Stimulated activated CD8-positive, alpha-beta memory T cell treated with anti-CD3 and anti-CD28 coated beads, Interleukin-4, amount 100 ng/mL, for 1 hour (primary cell): ENCODE results near the gene MAD1L1.
"Not testable (repeated sequence)": the region's sequence is repeated elsewhere in the genome, so short reads cannot be mapped to it uniquely, and the experiment has no call there.

ENCODE experiments used
- DNase-seq, 2 donors: peaks; one replicate each; pipeline ENCODE4 v3.0.0-alpha.2; 2020; ENCODE audit warnings: low read depth in 2 of 2, low spot score in 1 of 2

MAD1L1 gene

DNA sequence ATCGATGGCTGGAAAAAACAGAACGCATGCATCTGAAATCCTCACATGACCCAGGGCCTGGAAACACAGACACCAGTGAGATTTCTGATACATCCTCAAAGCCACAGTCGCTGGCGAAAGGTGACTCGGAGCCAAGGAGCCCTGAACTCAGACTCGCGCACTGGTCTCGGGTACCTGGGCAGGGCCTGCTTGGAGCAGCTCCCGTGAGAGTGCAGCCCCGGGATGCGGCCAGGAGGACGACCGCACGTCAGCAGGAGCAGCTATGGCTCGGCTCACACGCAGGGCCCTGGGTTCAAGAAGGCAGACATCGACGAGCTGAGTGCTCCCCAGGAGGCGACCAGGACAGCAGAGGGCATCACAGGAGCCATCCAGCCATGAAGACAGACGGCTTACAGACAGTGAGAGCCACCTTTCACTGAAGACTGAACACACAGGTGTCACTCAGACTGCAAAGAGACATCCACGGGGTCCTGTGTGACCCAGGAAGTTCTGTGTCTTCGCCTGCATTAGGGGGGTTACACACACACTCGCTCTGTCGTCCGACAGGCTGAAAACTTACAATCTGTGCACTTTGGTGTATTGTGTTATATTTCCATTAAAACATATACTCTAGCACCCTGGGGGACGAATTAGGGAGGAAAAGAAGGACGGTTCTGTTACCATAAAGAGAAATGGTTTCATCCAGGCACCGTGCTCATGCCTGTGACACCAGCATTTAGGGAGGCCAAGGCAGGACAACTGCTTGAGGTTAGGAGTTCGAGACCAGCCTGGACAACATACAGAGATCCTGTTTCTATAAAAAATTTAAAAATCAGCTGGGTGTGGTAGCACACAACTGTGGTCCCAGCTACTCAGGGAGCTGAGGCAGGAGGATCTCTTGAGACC is 227.7 kb downstream of the MAD1L1 start:
- DNase-seq: no peak

DNA sequence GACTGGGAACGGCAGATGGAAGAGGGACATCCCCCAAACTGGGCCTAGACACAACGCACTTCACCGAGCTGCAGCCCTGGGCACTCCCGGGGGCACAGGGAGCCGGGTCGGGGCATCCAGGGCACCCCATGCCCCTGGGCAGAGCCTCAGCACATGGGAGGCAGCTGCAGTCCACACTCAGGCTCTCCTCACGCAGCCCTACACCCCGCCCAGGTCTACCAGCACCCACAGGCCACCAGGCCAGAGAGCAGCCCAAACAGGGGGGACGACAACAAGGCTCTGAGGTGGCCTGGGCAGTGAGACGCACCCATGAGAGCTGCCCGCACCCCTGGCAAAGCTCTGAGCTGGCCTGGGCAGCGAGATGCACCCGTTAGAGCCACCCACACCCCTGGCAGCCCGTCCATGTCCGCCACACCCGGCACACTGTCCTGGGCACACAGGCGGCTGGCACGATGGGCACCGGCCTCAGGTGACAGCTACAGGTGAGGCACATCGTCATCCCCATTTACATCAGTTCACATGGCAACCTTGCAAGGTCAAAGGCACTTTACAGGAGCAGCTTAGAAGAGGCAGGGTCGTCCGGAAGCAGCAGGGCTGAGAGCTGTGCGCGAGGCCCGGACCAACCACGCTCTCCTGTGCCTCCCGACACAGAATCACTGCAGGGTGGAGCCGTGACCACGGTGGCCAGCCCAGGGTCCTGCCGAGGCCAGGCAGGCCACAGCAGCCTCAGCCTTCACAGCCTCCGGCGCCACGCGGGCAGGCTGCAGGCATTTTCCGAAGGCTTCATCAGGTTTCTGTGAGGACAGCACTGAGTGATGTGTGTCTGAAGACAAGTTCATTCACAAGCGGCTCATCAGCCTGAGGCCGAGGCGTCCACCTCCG is 228.6 kb downstream of the MAD1L1 start:
- DNase-seq: no peak

DNA sequence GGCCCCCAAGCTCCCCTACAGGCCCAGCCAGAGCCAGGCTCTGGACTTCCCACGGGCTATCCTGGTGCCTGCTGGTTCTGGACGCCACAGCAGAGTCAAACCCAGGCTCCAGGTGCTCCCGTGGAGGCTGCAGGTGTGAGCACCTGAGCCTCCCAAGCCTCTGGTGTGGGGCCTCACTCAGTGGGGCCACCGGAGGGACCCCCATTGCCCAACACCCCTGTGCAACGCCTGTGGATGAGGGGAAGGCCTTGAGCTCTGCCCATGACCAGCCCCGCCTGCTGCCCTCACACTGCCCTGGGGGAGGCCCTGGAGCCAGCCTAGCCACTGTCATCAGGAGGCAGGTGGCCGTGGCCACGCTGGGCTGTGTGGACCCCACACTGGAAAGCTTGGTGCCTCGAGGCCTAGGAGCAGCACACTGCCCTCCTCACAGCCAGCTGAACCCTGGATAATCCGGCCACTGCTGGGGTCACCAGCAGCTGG is 229.3 kb downstream of the MAD1L1 start:
- DNase-seq: no peak

DNA sequence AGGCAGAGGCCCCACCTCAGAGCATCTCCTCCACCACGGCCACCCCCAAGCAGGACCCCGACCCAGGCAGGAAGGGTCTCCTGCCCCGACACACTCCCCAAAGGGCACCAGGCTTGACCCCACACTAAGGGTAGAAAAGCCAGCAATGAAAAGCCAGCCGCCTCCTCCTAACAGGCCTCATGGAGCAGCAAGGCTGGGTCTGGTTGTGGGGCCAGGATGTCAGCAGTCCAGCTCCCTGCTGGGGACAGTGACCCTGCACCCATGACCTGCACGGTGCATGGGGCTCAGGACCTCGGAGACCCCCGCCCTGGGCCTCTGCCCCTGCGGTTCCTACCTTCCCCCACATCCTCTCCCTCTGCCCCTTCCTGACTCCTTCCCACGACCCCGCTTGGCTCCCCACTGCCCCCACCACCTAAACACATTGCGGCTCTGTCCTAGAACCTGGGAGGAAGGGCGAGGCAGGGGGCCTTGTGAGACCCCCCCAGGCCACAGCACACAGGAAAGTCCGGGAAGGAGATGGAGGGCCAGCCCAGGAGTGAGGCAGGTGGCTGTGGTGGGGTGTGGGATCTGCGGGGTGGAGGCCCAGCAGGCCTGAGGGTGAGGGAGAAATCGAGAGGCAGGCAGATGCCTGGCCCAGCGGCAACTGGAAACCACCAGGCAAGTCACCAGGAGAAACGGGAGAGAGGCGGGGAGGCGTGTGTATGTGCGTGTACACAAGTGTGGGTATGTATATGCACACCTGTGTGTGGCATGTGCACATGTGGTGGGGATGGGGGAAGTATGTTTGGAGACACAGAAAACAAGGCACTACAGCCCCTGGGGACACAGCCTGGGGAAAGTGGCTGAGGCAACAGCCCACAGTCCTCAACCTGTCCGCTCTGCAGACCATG is 229.9 kb downstream of the MAD1L1 start:
- no peak for DNase-seq

DNA sequence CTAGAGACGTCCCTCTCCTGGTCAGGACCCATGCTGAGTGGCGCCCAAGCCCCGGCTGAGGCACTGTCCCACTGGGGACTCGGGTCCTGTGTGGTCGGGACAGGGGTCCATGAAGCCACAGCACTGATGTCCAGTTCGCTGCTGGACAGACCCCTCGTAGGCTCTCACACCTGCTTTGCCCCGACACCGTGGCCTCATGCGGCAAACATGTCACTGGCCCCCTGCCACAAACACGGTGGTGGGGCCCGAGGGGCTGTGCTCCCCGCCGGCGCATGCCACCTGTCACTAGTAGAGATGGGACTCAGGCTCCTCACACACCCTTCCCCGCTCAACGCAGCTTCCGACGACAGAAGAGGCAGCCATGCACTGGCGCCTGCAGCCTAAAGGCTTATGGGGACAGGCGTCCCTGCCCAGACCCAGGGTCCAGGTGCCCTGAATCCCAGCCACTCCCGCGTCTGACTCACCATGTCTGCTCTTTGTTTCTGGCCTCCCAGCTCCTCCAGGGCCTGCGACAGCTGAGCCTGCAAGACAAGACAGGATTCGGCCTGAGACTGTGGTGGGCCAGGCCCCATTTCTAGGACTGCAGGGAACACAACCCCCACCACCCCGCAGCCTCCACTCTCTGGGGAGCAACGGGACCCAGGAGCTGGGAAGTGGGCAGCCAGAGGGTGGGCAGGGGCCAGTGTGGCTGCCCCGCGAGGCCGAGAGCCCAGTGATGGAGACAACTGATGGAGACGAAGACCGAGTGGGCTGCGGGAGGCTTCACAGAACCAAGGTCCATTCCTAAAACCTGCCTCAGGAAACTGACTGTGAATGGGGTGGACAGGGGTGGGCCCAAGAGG is 230.9 kb downstream of the MAD1L1 start:
- DNase-seq: no peak

DNA sequence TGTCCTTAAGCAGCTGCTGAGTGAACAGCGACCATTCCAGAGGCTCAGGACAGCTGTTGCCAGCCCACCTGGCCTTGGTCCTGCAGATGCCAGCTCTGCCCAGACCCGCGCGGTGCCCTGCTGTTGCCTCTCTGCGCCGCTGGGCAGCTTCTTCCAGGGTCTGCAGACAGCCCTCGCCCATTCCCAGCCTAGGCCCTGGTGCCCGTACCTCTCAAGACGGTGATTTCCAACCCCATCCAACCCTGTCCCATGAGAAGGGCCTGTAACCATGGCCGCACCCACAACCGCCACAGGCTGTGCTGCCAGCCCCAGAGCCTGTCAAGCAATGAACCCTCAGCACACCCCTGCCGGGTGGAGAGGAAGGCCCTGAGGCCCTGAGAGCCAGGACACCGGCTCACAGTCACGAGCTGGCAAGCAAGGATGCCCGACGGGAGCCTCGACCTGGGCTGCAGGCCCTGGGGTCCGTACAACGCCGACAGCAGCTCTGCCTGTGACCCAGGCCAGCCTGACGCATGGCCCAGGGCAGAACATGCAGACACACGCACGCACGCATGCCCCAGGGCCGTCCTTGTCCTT is 231.9 kb downstream of the MAD1L1 start:
- no peak for DNase-seq

DNA sequence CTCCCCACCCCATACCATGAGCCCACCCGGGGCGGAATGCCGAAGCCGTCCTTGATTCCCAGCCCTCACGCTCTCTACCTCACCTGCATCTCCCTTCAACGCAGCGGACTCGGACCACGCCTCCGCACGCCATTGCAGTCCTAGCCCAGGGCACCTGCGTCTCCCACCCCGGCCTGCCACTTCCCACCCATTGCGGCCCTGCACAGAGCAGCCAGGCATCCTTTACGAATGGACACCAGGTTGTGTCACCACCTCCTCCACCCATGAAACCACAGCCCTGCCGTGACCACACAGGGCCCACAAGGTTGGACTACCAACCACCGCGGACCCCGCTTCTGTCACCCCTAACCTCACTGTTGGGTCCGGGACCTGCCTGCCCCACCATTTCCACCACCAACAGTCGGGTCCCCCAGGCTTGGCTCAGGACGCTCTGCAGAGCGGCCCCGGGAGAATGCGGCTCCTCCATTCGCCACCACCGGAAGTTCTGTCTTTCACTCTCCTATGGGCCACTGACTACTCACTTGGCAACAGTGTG is 232.5 kb downstream of the MAD1L1 start:
- DNase-seq: no peak

DNA sequence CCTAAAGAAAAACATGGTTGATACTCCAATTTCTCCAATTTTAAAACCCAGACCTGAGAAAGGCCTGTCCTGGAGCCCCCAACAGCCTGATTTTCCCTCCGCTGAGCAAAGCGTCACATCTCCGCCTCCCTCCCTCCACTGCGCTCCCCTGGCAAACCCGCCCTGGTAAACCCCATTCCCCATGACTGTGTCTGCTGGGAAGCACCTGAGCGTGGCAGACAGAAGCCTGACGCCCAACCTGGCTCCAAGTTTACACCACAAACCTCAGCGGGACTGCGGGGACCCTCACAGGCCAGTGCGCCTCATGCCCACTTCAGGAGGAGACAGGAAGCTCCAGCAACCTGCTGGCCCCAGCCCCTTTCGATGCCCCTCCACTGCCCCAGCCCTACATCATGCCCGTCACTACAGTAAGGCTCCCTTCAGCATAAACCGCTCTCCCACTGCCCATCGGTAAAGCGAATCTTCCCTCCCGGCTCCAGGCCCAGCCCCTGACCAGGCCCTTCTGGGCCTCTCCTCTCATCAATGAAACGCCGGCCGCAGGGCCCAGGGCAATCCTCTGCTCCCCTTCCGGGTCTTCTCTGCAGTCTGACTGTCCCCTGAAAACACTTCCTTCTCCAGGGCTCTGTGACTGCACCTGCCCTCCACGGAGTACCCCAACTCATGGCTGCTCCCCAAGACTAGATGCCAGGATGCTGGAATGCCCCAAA is 233.3 kb downstream of the MAD1L1 start:
- DNase-seq: no peak

DNA sequence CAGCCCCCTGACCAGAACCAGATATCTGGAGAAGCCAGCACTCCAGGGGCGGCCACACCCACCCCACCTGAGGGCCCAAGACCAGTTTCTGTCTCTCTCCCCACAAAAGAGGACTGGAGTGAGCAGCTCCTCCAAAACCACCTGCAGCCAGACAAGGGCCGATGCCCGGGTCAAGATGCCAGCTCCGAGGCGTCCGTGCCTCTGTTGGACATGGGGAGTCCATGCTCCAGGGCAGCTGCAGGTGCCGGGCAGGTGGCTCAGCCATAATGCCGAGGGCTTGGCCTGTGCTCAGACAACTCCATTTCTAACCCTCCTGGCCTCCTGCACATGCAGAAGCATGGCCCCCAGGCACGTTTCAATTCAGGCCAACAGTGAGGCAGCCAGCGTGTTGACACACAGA is 234.6 kb downstream of the MAD1L1 start:
- no peak for DNase-seq

DNA sequence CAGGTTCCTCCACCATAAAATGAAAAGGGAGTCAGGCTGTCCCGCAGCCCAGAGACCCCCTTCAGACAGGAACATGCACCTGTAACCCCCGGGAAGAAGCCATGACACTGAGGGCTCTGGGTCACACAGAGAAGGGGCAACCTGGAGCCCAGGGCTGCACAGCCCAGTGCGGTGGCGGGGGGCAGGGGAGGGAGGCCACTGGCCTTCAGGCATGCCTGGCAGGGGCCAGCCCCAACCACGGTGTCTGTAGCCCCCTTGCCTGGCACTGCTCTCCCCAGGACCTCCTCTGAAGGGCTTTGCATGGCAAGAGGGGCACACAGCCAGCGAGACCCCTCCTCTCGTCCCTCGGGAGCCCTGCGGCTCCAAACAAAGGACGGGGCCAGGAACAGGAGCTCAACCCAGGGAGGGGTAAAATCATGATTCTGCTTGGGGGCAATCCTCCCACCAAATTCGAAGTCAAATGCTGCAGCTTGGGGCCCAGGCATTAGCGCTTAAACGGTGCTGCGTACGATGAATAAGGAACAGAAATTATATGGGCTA is 235.1 kb downstream of the MAD1L1 start:
- DNase-seq: no peak

DNA sequence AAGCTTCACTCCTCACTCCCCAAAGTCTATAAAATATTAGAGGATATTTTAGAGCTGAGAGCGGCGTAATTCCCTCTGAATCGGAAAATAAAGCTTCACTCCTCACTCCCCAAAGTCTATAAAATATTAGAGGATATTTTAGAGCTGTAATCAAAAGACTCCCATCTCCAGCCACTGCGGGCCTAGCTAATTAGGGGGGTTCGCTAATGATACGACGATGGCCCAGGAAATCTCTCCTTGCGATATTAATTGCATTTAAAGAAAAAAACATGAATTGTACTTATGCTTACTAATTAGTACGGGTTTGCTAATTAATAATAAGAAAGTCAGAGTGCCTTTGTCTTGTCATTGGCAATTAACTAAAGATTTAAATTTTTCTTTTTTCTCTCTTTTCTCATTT is 235.9 kb downstream of the MAD1L1 start:
- DNase-seq: no peak

DNA sequence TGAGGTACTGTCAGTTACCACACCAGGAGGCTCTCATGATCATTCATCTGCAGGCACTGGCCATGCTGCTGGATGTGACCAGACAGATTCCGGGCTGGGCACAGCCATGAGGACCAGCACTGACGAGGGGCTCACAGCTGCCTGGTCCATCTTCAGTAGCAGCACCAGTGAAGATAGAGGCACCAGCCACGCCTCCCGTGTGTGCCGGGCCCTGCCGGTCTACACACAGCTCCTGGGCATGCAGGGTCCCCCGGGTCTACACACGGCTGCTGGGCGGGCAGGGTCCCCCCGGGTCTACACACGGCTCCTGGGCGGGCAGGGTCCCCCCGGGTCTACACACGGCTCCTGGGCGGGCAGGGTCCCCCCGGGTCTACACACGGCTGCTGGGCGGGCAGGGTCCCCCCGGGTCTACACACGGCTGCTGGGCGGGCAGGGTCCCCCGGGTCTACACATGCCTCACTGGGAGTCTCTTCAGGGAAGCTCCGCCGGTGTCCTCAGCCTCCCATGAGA is 236.8 kb downstream of the MAD1L1 start:
- DNase-seq: not testable (repeated sequence)

DNA sequence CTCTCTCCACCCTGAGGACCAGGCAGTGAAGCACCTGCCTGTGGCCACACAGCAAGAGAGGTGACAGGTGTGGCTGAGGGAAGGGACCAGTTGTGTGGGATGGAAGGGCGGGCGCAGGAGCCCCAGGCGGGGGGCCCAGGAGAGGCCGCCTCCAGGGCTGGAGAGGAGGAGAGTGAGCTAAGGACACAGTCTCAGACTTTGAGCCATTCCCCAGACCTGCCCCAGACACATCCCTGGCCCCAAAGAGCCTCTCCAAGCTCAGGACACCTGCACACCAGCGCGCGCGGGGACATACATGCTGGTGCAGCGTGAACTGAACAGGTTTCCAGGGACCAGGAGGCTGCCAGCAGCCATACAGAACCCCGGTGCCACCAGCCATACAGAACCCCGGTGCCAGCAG is 237.3 kb downstream of the MAD1L1 start:
- no peak for DNase-seq

DNA sequence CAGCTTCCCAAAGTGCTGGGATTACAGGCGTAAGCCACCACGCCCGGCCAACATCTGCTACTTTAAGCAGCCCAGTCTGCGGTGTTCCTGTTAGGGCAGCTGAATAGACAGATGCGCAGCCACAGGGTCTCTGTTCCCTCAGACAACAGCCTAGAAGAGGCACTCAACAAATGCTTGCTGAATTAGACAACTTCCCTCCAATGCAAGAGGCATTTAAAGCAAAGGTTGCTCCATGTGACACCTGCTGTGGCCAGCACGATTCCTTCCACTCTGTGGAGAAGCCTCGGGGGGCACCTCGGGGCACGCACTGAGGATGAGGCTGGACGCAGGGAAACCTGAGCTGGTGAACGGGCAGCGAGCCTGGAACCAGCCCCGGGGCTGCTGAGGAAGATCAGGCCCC is 237.8 kb downstream of the MAD1L1 start:
- no peak for DNase-seq

DNA sequence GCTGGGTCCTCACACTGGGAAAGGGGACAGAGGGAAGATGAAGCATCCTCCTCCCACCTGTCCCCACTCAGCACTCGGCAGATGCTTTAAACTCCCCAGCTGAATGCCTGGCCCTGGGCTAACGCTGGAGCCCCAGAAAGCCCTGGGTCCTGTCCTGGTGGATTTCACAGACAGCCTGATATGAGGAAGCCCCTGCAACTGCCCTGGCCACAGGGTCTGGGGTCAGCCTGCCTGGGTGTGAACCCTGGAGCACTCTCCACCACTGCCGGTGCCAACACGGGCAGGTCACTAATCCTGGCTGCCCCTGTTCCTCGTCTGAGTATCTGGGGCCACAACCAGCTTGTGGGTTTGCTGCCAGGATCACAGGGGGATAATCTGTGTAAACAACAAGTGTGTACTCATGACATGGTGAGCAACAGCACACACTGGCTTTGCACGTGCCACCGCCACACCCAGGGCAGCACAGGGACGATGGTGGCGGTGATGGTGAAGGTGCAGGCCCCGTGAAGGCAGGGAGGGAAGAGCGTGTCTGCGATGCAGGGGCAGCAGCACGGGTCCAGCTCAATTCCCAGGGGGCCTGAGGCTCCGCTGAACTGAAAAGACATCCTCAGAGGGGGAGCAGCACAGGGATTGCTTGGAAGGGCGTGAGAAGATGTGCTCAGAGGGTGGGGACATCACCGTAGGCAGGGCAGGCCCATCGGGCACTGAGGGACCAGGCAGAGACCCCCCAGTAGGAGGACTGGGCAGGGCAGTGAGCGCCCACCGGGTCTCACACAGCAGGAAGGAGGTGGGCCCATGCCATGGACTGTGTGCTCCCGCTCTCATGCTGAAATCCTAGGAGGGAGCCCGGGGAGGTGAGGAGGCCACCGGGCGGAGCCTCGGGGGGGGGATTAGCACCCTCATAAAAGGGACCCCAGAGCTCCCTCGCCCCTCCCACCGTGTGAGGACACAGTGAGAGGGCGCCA is 238.7 kb downstream of the MAD1L1 start:
- DNase-seq: no peak

DNA sequence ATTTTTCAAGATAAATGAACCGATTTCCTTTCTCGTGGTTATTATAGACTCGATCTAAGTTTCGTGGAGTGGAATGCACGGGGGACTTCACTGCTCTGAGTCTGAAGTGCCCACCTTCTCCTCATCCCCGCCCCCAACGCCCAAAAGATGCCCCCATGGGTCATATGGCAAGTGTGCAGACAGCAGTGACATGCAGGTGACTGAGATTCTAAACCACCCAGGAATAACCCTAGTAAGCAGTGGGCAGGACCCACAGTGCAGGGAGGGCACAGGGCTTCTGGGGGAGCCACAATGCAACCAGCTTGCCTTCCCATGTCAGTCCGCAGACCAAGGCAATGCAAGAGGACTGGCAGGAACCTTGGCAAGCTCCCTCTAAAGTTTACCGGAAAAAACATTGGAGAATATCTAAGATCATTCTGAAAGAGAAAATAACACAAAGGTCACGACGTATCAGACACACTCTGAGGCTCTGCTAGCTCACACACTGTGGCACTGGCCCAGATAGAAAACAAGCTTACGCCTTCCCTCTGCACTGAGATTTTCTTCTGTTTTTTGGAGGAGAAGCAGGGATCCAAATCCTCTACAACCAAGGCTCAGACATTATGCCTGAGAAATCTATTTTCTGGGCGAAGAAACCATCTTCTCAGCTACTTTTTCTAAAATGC is 239.6 kb downstream of the MAD1L1 start:
- no peak for DNase-seq

DNA sequence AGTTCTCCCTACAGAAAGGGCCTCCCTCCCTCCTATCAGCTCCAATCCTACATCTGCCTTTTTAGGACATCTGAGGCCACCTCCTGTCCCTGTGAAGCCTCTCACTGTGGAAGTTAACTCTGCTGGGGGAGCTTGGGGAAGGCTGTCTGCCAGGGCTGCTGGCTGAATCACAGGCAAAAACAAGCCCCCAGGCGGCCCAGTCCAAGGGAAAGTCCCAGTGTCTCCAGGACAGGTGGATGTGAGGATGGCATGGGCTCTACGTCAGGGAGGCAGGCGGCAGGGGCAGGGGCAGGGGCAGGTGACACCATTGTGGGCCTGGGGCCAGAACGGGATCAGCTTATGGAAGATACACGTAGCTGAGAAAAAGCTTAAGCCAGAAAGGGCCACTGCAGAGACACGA is 240.2 kb downstream of the MAD1L1 start:
- DNase-seq: no peak
